ENCODE measurements around the gene MYH6. TPM values are rescaled to one million over a fixed set of nuclear protein-coding genes. Genes with fewer than 3 reads are reported as not detected.

Gene MYH6
- total and polyA plus RNA-seq, 2 donors (not counting 3 experiments of a cell fraction or from before 2014, with no cell fraction given), result not detected

GRCh38 chr14:23373041-23373440, 35.0 kb downstream of the MYH6 start:
- DNase-seq (ENCODE audit: low read depth, low spot score) (no peak), FAIRE-seq (no peak)
- H3K9ac ChIP-seq (replicated peaks; ENCODE audit: extremely low read depth, insufficient read depth, low read length), result no peak overlapping the region
- H2AFZ ChIP-seq (ENCODE audit: low read depth, low read length), result no peak overlapping the region
- dilution Hi-C loops (cut with MboI; ENCODE audit: extremely low pct_ligation_motif_present, low sequenced_read_pairs), result no loop called here
- no peaks in the 10 kb centered on the region for H3K9me1 ChIP-seq (replicated peaks; ENCODE audit: control insufficient read depth, extremely low read depth, insufficient read depth, low read length)
- POLR2A ChIA-PET, result no interaction called here
- intact Hi-C loops (cut with micrococcal nuclease), result no loop called here
- no peak overlapping the region for H3K4me3 ChIP-seq (replicated peaks in 1 of 3; ENCODE audit: insufficient read depth in 1 of 3, low read depth in 1 of 3, low read length in 3 of 3)
- CTCF ChIA-PET, result no interaction called here
- BruUV-seq (replicated peaks), result no TSS peak
- no peak overlapping the region for H3K4me2 ChIP-seq (ENCODE audit: insufficient read depth, low read length)
- H3K4me1 ChIP-seq (ENCODE audit: control insufficient read depth, extremely low read depth, insufficient read depth, low read length), result no peaks in the 10 kb centered on the region
- TF ChIP-seq MYC (IDR thresholded peaks at IDR 0.05; ENCODE audit: low read depth, low read length), result no peak
- no peak for TF ChIP-seq EZH2 (IDR thresholded peaks at IDR 0.05; ENCODE audit: borderline replicate concordance, low read depth, low read length, severe bottlenecking)
- no peak for TF ChIP-seq POLR2AphosphoS5 (IDR thresholded peaks at IDR 0.05; ENCODE audit: insufficient read depth, low read depth, low read length)
- no peak for TF ChIP-seq JUN (IDR thresholded peaks at IDR 0.05; ENCODE audit: borderline replicate concordance, insufficient read depth, insufficient read length, low read depth)
- TF ChIP-seq FOS (IDR thresholded peaks at IDR 0.05; ENCODE audit: borderline replicate concordance, insufficient read depth, low read length), result no peak
- no peak for TF ChIP-seq GATA2 (IDR thresholded peaks at IDR 0.05; ENCODE audit: insufficient read depth, insufficient read length, low read depth, low read length)
- TF ChIP-seq, protein P1, sequence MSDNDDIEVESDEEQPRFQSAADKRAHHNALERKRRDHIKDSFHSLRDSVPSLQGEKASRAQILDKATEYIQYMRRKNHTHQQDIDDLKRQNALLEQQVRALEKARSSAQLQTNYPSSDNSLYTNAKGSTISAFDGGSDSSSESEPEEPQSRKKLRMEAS (IDR thresholded peaks at IDR 0.05; ENCODE audit: insufficient read depth, insufficient read length), result no peak
- TF ChIP-seq CTCF (IDR thresholded peaks at IDR 0.05; ENCODE audit: extremely low read depth in 1 of 2, insufficient read depth in 1 of 2, low read depth in 1 of 2, low read length in 2 of 2), result no peak
- TF ChIP-seq POLR2A (IDR thresholded peaks at IDR 0.05; ENCODE audit: low read depth, low read length), result no peak
- no peak overlapping the region for H3K27ac ChIP-seq (ENCODE audit: insufficient read depth, low read depth, low read length)
- H3K36me3 ChIP-seq (ENCODE audit: control insufficient read depth in 2 of 2, extremely low read depth in 1 of 2, insufficient read depth in 2 of 2, low read length in 2 of 2), result no peaks in the 10 kb centered on the region
- H4K20me1 ChIP-seq (replicated peaks; ENCODE audit: control insufficient read depth, extremely low read depth, insufficient read depth, low read length), result no peaks in the 10 kb centered on the region
- H3K9me3 ChIP-seq (replicated peaks; ENCODE audit: control insufficient read depth, insufficient read depth, low read length), result no peaks in the 10 kb centered on the region
- no peaks in the 10 kb centered on the region for H3K79me2 ChIP-seq (ENCODE audit: control insufficient read depth, insufficient read depth, low read length)
- peaks cover 4 to 6% of the 10 kb centered on the region in 2 experiments for H3K27me3 ChIP-seq (ENCODE audit: control insufficient read depth in 2 of 2, insufficient read depth in 2 of 2, low read length in 2 of 2)

Data from endothelial cell of umbilical vein (primary cell).